Measurements from ENCODE around the gene ASH1L.

- TF ChIP-seq CTCF (IDR thresholded peaks at IDR 0.05) (no peak), SP1 (CRISPR knock-in tag; conservative IDR thresholded peaks at IDR 0.05) (no peak), JUN (CRISPR knock-in tag; IDR thresholded peaks at IDR 0.05) (no peak), ZNF317 (CRISPR knock-in tag; IDR thresholded peaks at IDR 0.05; ENCODE audit: borderline replicate concordance, low read depth) (no peak), ZNF416 (CRISPR knock-in tag; IDR thresholded peaks at IDR 0.05) (no peak), ELF4 (CRISPR knock-in tag; IDR thresholded peaks at IDR 0.05; ENCODE audit: low read depth) (no peak), CBFB (CRISPR knock-in tag; IDR thresholded peaks at IDR 0.05; ENCODE audit: low read depth) (no peak), NR2C2 (CRISPR knock-in tag; IDR thresholded peaks at IDR 0.05) (no peak), E2F4 (CRISPR knock-in tag; IDR thresholded peaks at IDR 0.05; ENCODE audit: borderline replicate concordance, low read depth) (no peak), E2F1 (CRISPR knock-in tag; IDR thresholded peaks at IDR 0.05) (no peak), NFYB (CRISPR knock-in tag; conservative IDR thresholded peaks at IDR 0.05; ENCODE audit: low read depth) (no peak), SMAD4 (CRISPR knock-in tag; IDR thresholded peaks at IDR 0.05) (no peak)
These were observed 75.1 kb downstream of the ASH1L start for GRCh38 chr1:155487541-155487940.

Data from WTC11 (cell line).